Testis (tissue), 2 donors: ENCODE measurements around the gene PRDX4.

ENCODE experiments used
- POLR2A ChIP-seq: fragments of 450-650 bp; IDR thresholded peaks from one replicate; pipeline ENCODE4 v1.6.1; 2017; ENCODE audit warnings: antibody characterized with exemption, mild to moderate bottlenecking, moderate library complexity
- TF ChIP-seq, protein P1 (sequence below), 3 experiments: fragments of 450-650 bp in 2 of 3; fragments of 200-600 bp in 1 of 3; sonication (generic) in 1 of 3; IDR thresholded peaks; one replicate each; pipeline ENCODE4 v1.5.1; 2016 to 2019; ENCODE audit warnings: antibody characterized with exemption in 3 of 3, mild to moderate bottlenecking in 2 of 3, moderate library complexity in 1 of 3

DNA sequence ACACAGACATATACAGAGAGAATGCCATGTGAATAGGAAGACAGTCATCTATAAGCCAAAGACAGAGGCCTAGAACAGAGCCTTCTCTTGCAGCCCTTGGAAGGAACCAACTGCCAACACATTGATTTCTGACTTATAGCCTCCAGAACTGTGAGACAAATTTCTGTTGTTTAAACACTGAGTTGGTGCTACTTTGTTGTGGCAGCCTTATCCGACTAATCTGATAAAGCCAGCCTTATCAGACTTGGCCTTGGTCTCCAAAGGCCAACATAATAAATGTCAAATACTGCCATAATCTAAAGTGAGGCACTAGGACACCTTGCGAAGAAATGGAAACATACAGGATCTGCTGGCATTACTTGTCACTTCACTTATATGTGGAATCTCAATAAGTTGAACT is 24.3 kb upstream of the PRDX4 start:
- no peak for TF ChIP-seq POLR2A
- TF ChIP-seq, protein P1, sequence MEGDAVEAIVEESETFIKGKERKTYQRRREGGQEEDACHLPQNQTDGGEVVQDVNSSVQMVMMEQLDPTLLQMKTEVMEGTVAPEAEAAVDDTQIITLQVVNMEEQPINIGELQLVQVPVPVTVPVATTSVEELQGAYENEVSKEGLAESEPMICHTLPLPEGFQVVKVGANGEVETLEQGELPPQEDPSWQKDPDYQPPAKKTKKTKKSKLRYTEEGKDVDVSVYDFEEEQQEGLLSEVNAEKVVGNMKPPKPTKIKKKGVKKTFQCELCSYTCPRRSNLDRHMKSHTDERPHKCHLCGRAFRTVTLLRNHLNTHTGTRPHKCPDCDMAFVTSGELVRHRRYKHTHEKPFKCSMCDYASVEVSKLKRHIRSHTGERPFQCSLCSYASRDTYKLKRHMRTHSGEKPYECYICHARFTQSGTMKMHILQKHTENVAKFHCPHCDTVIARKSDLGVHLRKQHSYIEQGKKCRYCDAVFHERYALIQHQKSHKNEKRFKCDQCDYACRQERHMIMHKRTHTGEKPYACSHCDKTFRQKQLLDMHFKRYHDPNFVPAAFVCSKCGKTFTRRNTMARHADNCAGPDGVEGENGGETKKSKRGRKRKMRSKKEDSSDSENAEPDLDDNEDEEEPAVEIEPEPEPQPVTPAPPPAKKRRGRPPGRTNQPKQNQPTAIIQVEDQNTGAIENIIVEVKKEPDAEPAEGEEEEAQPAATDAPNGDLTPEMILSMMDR (IDR thresholded peaks at IDR 0.05), result no peak
